A673 (cell line): ENCODE data around the gene ABR. TPM values are rescaled to one million over a fixed set of nuclear protein-coding genes. Genes with fewer than 3 reads are reported as not detected.

Experiments used
- BruUV-seq: library from RNA; stranded (reverse); fragments of 400-500 nt; replicated peaks from 2 replicates; lab custom pipeline; 2021; lab: Mats Ljungman, UMichigan
- CTCF ChIA-PET: fragments of 300-600 bp; sonication (Branson Sonifier 250); formaldehyde crosslinking; loops from one replicate; lab custom pipeline; 2022; ENCODE audit warnings: antibody characterized with exemption; lab: Charles Lee
- POLR2A ChIA-PET: fragments of 300-600 bp; sonication (Branson Sonifier 250); formaldehyde crosslinking; loops from one replicate; lab custom pipeline; 2022; ENCODE audit warnings: antibody characterized with exemption; ENCODE audit not compliant: low non-redundant PET; lab: Charles Lee
- DNase-seq: peaks from one replicate; pipeline ENCODE4 v3.0.0-alpha.2; 2015; ENCODE audit warnings: low spot score
- H3K27ac ChIP-seq: fragments of 200-600 bp; sonication (generic); 2 replicates; pipeline ENCODE4 v1.5.1; 2016; ENCODE audit warnings: mixed run types, low read depth, mild to moderate bottlenecking, mixed read lengths, antibody characterized with exemption, low read length; ENCODE audit not compliant: poor library complexity, severe bottlenecking
- H3K27me3 ChIP-seq: fragments of 200-600 bp; sonication (generic); replicated peaks from 2 replicates; pipeline ENCODE4 v1.6.1; 2017; ENCODE audit warnings: mixed run types, low read depth, mild to moderate bottlenecking, mixed read lengths, antibody characterized with exemption, low read length; ENCODE audit not compliant: insufficient read depth, poor library complexity
- H3K36me3 ChIP-seq: fragments of 200-600 bp; sonication (generic); 2 replicates; pipeline ENCODE4 v1.6.1; 2016; ENCODE audit warnings: mixed run types, mild to moderate bottlenecking, mixed read lengths, antibody characterized with exemption, low read length; ENCODE audit not compliant: insufficient read depth, poor library complexity, severe bottlenecking
- H3K4me1 ChIP-seq: fragments of 200-600 bp; sonication (generic); 2 replicates; pipeline ENCODE4 v1.6.1; 2017; ENCODE audit warnings: mixed run types, mild to moderate bottlenecking, mixed read lengths, antibody characterized with exemption, low read length; ENCODE audit not compliant: insufficient read depth, poor library complexity, severe bottlenecking
- H3K4me3 ChIP-seq: fragments of 200-600 bp; sonication (generic); 2 replicates; pipeline ENCODE4 v1.5.1; 2016; ENCODE audit warnings: low read depth, mixed run types, mild to moderate bottlenecking, mixed read lengths, low read length; ENCODE audit not compliant: poor library complexity, severe bottlenecking
- H3K9me3 ChIP-seq: fragments of 200-600 bp; sonication (generic); 2 replicates; pipeline ENCODE4 v1.6.1; 2016; ENCODE audit warnings: mixed run types, low read depth, mild to moderate bottlenecking, mixed read lengths, antibody characterized with exemption, low read length; ENCODE audit not compliant: poor library complexity, severe bottlenecking
- EZH2 ChIP-seq: fragments of 200-600 bp; sonication (generic); IDR thresholded peaks from 2 replicates; pipeline ENCODE4 v1.6.1; 2017; ENCODE audit warnings: borderline replicate concordance, low read depth, mild to moderate bottlenecking, mixed read lengths, antibody characterized with exemption, low read length; ENCODE audit not compliant: poor library complexity, severe bottlenecking
- intact Hi-C: fragments of 100-400 bp; cut with micrococcal nuclease; formaldehyde crosslinking; loops from one replicate; pipeline ENCODE4 v1.10.0; 2022; ENCODE audit not compliant: unreplicated experiment
- total RNA-seq: library from RNA; stranded (reverse); gene quantifications from 2 replicates; pipeline ENCODE4 v1.2.3, GENCODE V29; 2021
- TF ChIP-seq, protein P1 (sequence below): fragments of 300-800, 200-600 bp; sonication (generic); conservative IDR thresholded peaks from 2 replicates; pipeline ENCODE4 v1.5.1; 2017; ENCODE audit warnings: low read depth, mild to moderate bottlenecking, antibody characterized with exemption, low read length, moderate library complexity, mixed read lengths

ABR gene
- total RNA-seq, 1 experiment from 2014 or later = 47.6 TPM

DNA sequence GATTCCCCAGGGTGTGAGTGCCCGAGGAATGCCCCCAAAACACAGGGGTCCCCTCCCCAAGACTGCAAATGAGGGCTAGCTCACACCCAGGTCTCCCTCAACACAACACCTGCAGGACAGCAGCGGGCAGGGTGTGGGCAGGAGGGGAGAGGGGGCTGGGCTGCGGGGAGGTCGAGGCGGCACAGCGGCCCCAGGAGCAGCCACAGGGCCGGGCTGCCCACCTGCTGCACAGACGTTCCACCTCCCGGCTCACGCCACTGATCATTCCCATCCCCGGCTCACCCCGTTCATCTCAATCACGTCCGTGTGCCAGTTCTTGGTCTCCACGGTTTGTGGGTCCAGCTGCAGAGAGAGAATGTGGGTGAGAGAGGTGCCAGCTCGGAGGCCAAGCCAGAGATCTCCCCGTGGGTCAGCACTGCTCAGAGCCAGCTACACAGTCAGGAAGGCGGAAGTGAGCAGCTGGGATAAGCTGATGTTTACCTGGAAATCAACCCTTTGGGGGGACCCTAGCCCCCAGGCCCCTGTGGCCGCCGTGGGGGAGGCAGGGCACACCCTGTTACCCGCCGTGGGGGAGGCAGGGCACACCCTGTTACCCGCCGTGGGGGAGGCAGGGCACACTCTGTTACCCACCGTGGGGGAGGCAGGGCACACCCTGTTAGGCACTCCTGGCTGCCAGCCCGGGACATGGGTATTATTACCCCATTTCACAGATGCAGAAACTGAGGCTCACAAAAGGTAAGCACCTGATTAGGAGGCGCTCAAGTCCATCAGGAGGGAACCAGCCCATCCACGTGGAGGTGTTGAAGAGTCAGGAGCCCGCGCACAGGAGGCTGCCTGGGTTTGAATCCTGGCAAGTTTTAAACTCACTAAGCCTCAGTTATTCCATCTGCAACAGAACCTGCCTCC lies 166.7 kb downstream of the ABR start:
- ChIA-PET POLR2A (interaction anchor here (0.6 kb wide), 1 partner anchor 129 kb away, joined by 3 read pairs; no protein-coding TSS in a partner anchor), CTCF (no interaction called here)
- Histone ChIP-seq H3K9me3 (no peaks in the 10 kb centered on the region), H3K4me1 (no peaks in the 10 kb centered on the region), H3K4me3 (no peak overlapping the region), H3K36me3 (no peaks in the 10 kb centered on the region), H3K27ac (no peak overlapping the region), H3K27me3 (no peaks in the 10 kb centered on the region)
- intact Hi-C loops = no loop called here
- DNase-seq = no peak
- BruUV-seq = no TSS peak
- TF ChIP-seq, protein P1, sequence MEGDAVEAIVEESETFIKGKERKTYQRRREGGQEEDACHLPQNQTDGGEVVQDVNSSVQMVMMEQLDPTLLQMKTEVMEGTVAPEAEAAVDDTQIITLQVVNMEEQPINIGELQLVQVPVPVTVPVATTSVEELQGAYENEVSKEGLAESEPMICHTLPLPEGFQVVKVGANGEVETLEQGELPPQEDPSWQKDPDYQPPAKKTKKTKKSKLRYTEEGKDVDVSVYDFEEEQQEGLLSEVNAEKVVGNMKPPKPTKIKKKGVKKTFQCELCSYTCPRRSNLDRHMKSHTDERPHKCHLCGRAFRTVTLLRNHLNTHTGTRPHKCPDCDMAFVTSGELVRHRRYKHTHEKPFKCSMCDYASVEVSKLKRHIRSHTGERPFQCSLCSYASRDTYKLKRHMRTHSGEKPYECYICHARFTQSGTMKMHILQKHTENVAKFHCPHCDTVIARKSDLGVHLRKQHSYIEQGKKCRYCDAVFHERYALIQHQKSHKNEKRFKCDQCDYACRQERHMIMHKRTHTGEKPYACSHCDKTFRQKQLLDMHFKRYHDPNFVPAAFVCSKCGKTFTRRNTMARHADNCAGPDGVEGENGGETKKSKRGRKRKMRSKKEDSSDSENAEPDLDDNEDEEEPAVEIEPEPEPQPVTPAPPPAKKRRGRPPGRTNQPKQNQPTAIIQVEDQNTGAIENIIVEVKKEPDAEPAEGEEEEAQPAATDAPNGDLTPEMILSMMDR = no peak
- TF ChIP-seq EZH2 = no peak

DNA sequence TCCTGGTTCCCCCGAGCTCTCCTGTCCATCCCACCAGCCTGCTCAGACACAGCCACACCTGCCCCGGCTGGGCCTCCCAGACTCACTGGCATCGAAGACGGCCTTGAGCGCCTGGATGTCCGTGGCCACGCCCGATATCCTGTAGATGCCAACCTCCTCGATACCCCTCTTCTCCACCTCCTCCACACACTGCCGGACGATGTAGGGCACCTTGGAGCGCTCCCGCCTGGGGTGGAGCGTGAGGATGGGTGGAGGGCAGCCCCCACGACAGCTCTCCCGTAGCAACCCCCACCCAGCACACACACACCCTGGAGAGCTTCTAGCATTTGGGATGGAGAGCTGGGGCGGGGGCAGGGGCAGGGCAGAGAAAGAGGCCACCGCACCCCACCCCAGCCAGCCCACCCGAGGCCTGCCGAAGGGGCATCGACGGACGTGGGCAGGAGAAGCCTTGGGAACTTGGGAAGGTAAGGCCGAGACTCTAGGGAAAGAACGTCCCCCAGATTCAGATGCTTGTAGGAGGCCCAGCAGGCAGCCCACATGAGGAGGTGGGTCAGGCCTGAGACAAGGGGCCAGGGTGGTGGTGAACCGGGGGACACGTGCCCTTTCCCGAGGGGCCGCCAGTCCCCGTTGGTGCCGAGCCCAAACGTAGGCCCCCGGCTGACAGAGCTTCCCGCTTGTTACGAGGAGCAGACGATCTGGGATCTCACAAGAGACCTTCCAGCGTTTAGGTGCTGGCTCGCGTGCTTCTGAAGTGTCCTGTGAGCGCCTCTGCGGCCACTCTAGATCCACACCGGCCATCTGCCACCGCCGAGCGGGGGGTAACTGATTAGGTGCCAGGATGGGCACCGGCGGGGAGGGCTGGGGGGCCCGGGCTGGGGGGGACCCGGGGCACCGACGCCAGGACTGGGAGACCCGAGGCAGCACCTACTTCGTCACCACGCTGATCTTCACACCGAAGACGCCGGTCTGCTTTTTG lies 167.7 kb downstream of the ABR start:
- intact Hi-C loops = no loop called here
- POLR2A ChIA-PET = no interaction called here
- no peak overlapping the region for H3K4me3 ChIP-seq
- CTCF ChIA-PET = no interaction called here
- H3K9me3 ChIP-seq = no peaks in the 10 kb centered on the region
- H3K36me3 ChIP-seq = peaks cover 3% of the 10 kb centered on the region
- no peak for DNase-seq
- TF ChIP-seq, protein P1 = no peak
- TF ChIP-seq EZH2 = no peak
- H3K27ac ChIP-seq = no peak overlapping the region
- no peaks in the 10 kb centered on the region for H3K27me3 ChIP-seq
- H3K4me1 ChIP-seq = no peaks in the 10 kb centered on the region
- no TSS peak for BruUV-seq

DNA sequence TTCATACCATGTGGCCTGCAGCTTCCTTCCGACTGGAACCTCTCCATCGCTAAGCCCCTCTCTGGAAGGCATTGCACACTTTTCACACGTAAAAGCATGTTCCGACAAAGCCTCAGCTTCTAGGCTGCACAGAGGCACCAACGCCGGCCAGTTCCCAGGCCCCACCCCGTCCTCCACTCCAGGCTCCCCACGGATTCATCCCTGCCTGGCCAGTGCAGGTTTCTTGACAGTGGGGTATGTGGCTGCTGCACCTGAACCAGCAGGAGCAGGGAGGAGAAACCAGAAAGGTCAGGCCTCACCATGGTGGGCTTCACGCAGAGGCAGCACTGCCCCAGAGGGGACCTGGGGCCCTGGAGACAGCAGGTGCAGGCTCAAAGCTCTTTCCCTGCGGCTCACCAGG lies 168.6 kb downstream of the ABR start:
- H3K27ac ChIP-seq = no peak overlapping the region
- no peaks in the 10 kb centered on the region for H3K27me3 ChIP-seq
- no peak overlapping the region for H3K4me3 ChIP-seq
- no peak for TF ChIP-seq EZH2
- no peak for DNase-seq
- BruUV-seq = no TSS peak
- intact Hi-C loops = no loop called here
- peaks cover under 1% of the 10 kb centered on the region for H3K4me1 ChIP-seq
- H3K9me3 ChIP-seq = no peaks in the 10 kb centered on the region
- peaks cover 4% of the 10 kb centered on the region for H3K36me3 ChIP-seq
- POLR2A ChIA-PET = no interaction called here
- CTCF ChIA-PET = no interaction called here
